Measurements from ENCODE around the gene KLHL13.

DNA sequence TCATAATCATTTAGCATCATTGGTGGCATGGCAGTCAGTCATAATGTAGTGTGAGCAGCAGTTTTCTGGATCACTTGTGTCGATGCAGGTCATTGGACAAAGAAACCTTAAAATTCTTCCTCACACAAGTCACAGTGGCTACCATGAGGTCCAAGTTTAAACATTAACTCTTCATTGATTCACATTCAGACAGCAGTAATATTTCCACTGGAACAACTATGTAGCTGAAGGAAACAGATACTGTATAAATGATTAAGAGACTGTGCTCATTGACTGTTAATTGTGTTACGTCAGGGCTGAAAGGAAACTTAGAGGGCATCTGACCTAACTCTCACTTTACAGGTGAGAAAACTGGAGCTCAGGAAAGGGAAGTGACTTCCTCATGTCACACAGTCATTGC lies 261.8 kb downstream of the KLHL13 start:
- TF ChIP-seq, protein P1, sequence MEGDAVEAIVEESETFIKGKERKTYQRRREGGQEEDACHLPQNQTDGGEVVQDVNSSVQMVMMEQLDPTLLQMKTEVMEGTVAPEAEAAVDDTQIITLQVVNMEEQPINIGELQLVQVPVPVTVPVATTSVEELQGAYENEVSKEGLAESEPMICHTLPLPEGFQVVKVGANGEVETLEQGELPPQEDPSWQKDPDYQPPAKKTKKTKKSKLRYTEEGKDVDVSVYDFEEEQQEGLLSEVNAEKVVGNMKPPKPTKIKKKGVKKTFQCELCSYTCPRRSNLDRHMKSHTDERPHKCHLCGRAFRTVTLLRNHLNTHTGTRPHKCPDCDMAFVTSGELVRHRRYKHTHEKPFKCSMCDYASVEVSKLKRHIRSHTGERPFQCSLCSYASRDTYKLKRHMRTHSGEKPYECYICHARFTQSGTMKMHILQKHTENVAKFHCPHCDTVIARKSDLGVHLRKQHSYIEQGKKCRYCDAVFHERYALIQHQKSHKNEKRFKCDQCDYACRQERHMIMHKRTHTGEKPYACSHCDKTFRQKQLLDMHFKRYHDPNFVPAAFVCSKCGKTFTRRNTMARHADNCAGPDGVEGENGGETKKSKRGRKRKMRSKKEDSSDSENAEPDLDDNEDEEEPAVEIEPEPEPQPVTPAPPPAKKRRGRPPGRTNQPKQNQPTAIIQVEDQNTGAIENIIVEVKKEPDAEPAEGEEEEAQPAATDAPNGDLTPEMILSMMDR (IDR thresholded peaks at IDR 0.05; ENCODE audit: poor library complexity) = no peak
- TF ChIP-seq EZH2phosphoT487 (IDR thresholded peaks at IDR 0.05; ENCODE audit: low read depth, severe bottlenecking, unreplicated experiment) (no peak), EZH2 (IDR thresholded peaks at IDR 0.05; ENCODE audit: borderline replicate concordance) (no peak)
